ENCODE results near the gene MYG1. TPM values are rescaled to one million over a fixed set of nuclear protein-coding genes. Genes with fewer than 3 reads are reported as not detected.

The MYG1 gene
- total RNA-seq, 2 donors from 2014 or later, result 25.4 to 25.7 TPM

DNA sequence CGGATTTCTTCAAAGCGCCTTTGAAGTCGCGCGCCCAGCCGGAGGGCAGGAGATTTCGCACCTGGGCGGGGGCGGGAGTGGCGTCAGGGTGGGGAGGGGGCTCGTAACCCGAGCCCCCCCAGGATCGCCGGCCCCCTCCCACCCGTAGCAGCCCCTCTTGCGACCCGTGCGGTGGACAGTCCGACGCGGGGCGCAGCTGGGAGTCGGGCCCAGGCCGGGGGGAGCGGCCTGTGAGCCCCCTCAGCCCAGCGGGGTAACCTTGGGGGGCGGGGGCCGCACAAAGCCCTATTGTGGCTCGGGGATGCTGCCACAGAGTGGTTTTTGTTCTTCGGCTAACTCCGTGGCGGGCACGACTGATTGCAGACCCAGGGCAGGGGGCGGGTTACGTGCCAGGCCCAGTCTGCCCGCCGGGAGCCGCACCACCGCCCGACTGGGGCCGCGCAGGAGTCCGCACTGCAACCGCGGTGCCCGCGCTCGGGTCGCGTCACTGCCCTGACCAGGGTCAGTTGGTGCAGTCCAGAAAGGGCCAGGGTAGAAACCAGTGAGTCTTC lies 26.1 kb downstream of the MYG1 start:
- DNase-seq (peak; percentile 24 to 50 (median 38)), ATAC-seq (no peak)
- no peaks in the 10 kb centered on the region for H3K36me3 ChIP-seq (replicated peaks in 1 of 2; ENCODE audit: insufficient read depth in 1 of 2, low read depth in 2 of 2)
- H3K4me3 ChIP-seq, result peak overlapping the region; percentile 17 to 56
- H3K27ac ChIP-seq, result peak overlapping the region in 3 of 4 donors; percentile 62 to 85 (median 73)
- H3K4me1 ChIP-seq, result peaks cover 31% of the 10 kb centered on the region
- H3K9me3 ChIP-seq, result no peaks in the 10 kb centered on the region
- H3K27me3 ChIP-seq, result no peaks in the 10 kb centered on the region
- WGBS, 2 donors, result 0 to 1% methylated on average over 10 to 45 of the region's 50 CpGs
- intact Hi-C loops (cut with DNase I), result no loop called here
- TF ChIP-seq POLR2A (IDR thresholded peaks at IDR 0.05), result peak in 1 of 3 donors; percentile 25
- TF ChIP-seq, protein P1, sequence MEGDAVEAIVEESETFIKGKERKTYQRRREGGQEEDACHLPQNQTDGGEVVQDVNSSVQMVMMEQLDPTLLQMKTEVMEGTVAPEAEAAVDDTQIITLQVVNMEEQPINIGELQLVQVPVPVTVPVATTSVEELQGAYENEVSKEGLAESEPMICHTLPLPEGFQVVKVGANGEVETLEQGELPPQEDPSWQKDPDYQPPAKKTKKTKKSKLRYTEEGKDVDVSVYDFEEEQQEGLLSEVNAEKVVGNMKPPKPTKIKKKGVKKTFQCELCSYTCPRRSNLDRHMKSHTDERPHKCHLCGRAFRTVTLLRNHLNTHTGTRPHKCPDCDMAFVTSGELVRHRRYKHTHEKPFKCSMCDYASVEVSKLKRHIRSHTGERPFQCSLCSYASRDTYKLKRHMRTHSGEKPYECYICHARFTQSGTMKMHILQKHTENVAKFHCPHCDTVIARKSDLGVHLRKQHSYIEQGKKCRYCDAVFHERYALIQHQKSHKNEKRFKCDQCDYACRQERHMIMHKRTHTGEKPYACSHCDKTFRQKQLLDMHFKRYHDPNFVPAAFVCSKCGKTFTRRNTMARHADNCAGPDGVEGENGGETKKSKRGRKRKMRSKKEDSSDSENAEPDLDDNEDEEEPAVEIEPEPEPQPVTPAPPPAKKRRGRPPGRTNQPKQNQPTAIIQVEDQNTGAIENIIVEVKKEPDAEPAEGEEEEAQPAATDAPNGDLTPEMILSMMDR (IDR thresholded peaks at IDR 0.05), result peak in 1 of 7 experiments; percentile 15

DNA sequence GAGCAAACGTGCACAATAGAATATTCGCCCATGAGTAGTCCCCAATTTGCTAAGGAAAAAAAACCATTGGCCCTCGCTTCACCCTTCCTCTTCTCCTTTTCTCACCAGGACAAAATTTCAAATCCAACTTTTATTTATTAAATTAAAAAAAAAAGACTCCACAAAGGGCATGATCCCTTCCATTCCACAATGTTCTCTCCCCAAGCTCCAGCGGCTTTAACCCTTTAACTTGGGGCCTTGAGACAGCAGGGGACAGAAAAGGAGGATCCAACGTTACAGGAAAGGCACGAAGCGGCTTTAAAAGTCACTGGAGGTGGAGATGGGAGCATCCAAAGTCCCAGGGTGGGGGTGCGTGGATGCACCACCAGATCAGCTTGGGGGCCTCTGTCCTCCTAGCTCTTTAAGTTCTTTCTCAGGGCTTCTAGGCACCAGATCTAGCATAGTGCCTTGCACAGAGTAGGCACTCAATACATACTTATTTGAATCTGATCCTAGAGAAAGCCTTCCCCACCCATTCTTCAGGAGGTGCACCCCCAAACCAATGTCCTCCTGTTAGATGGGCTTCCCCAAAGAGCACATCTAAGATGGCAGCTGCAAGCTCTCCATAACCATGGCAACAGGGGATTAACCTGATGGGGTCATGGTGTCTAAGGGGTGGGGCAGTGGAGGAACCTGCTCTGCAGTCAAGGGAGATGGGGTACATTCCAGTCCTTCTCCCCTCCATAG lies 27.1 kb downstream of the MYG1 start:
- DNase-seq (no peak), ATAC-seq (no peak)
- Histone ChIP-seq H3K27ac (no peak overlapping the region), H3K36me3 (replicated peaks in 1 of 2; ENCODE audit: insufficient read depth in 1 of 2, low read depth in 2 of 2) (no peaks in the 10 kb centered on the region), H3K9me3 (no peaks in the 10 kb centered on the region), H3K27me3 (no peaks in the 10 kb centered on the region), H3K4me1 (peaks cover 26% of the 10 kb centered on the region), H3K4me3 (no peak overlapping the region)
- TF ChIP-seq, protein P1 (IDR thresholded peaks at IDR 0.05), result no peak
- no peak for TF ChIP-seq POLR2A (IDR thresholded peaks at IDR 0.05)
- WGBS, 2 donors, result 76 to 86% methylated on average over 8 of the region's 8 CpGs
- intact Hi-C loops (cut with DNase I), result no loop called here

DNA sequence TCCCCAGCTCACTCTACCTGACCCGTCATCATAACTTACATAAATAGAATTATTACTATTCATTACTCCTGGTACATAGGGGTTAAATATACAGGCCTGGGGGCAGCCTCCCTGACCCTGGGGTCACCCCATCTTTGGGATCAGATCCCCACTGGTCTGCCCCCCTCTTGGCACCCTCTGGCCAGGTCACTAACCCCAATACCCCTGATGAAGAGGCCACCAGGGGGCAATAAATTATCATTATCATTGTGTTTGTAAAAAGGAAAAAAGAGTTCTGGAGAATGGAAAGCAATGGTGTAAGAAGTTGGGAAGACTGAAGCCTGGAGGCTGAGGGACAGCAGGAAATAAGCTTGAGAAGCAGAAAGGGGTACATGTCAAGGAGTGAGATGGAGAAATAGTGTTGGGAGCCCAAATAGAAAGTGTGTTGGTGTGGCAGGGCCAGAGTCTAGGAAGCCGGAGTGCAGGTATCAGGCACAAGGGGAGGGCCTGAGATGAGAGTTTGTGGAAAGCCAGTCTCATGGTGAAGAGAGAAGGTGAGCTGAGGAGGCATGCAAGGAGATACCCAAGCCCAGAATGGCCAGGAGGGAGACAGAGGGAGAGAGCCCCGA lies 28.0 kb downstream of the MYG1 start:
- H3K36me3 ChIP-seq (replicated peaks in 1 of 2; ENCODE audit: insufficient read depth in 1 of 2, low read depth in 2 of 2), result no peaks in the 10 kb centered on the region
- intact Hi-C loops (cut with DNase I), result no loop called here
- 66 to 81% methylated on average over 3 of the region's 3 CpGs for WGBS, 2 donors
- ATAC-seq, result no peak
- H3K27me3 ChIP-seq, result no peaks in the 10 kb centered on the region
- TF ChIP-seq POLR2A (IDR thresholded peaks at IDR 0.05), result no peak
- TF ChIP-seq, protein P1 (IDR thresholded peaks at IDR 0.05), result peak in 6 of 7 experiments; percentile 9 to 37 (median 19)
- DNase-seq, result no peak
- peaks cover 21% of the 10 kb centered on the region for H3K4me1 ChIP-seq
- H3K27ac ChIP-seq, result no peak overlapping the region
- no peak overlapping the region for H3K4me3 ChIP-seq
- H3K9me3 ChIP-seq, result no peaks in the 10 kb centered on the region

DNA sequence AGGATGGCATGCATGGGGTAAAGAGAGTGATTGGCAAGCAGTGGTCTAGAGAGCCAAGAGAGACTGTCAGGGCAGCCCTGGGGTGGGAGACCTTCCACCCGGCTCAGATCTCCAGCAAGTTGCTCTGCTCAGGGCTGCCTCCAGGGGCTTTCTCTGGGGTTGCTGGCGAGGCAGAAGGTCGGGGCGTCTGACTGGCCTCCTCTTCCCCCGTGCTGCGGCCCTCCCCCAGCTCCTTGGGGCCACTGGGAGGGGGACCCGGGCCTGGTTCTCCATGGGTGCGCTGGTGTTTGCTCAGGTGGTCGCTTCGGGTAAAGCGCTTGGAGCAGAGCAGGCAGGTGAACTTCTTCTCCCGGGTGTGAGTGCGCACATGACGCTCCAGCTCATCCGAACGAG lies 28.5 kb downstream of the MYG1 start:
- TF ChIP-seq, protein P1 (IDR thresholded peaks at IDR 0.05), result no peak
- no peak for TF ChIP-seq POLR2A (IDR thresholded peaks at IDR 0.05)
- Histone ChIP-seq H3K27me3 (no peaks in the 10 kb centered on the region), H3K4me1 (peaks cover 21% of the 10 kb centered on the region), H3K27ac (no peak overlapping the region), H3K9me3 (no peaks in the 10 kb centered on the region), H3K36me3 (replicated peaks in 1 of 2; ENCODE audit: insufficient read depth in 1 of 2, low read depth in 2 of 2) (no peaks in the 10 kb centered on the region), H3K4me3 (no peak overlapping the region)
- 39 to 50% methylated on average over 2 to 16 of the region's 16 CpGs for WGBS, 2 donors
- DNase-seq (no peak), ATAC-seq (no peak)
- intact Hi-C loops (cut with DNase I), result no loop called here
